ENCODE results near the gene P2RY14.

P2RY14 gene

GRCh38 chr3:151301787-151302186, 23.4 kb upstream of the P2RY14 start:
- DNase-seq, result no peak

GRCh38 chr3:151300539-151300938, 22.2 kb upstream of the P2RY14 start:
- no peak for DNase-seq

GRCh38 chr3:151299006-151299405, 20.7 kb upstream of the P2RY14 start:
- DNase-seq, result no peak

- no peak for DNase-seq
Measured at GRCh38 chr3:151297429-151297828, 19.1 kb upstream of the P2RY14 start.

- DNase-seq, result no peak
Measured at GRCh38 chr3:151296226-151296625, 17.9 kb upstream of the P2RY14 start.

GRCh38 chr3:151293127-151293526, 14.8 kb upstream of the P2RY14 start:
- no peak for DNase-seq

- no peak for DNase-seq
Measured at GRCh38 chr3:151290673-151291072, 12.3 kb upstream of the P2RY14 start.

- DNase-seq, result no peak
Measured at GRCh38 chr3:151289445-151289844, 11.1 kb upstream of the P2RY14 start.

GRCh38 chr3:151285940-151286339, 7.6 kb upstream of the P2RY14 start:
- DNase-seq, result no peak

- no peak for DNase-seq
Measured at GRCh38 chr3:151283907-151284461, 5.6 kb upstream of the P2RY14 start.

- no peak for DNase-seq
Measured at GRCh38 chr3:151283387-151283786, 5.0 kb upstream of the P2RY14 start.

GRCh38 chr3:151282921-151283320, 4.6 kb upstream of the P2RY14 start:
- no peak for DNase-seq

- DNase-seq, result no peak
Measured at GRCh38 chr3:151281671-151282324, 3.5 kb upstream of the P2RY14 start.

- no peak for DNase-seq
Measured at GRCh38 chr3:151276687-151277042, 1.7 kb downstream of the P2RY14 start.

GRCh38 chr3:151276038-151276686, 2.2 kb downstream of the P2RY14 start:
- DNase-seq, result no peak

GRCh38 chr3:151275091-151275490, 3.3 kb downstream of the P2RY14 start:
- no peak for DNase-seq

- no peak for DNase-seq
Measured at GRCh38 chr3:151269631-151270030, 8.7 kb downstream of the P2RY14 start.

GRCh38 chr3:151268267-151269235, 9.8 kb downstream of the P2RY14 start:
- no peak for DNase-seq

- no peak for DNase-seq
Measured at GRCh38 chr3:151267066-151267465, 11.3 kb downstream of the P2RY14 start.

- DNase-seq, result no peak
Measured at GRCh38 chr3:151265866-151266265, 12.5 kb downstream of the P2RY14 start.

GRCh38 chr3:151265166-151265565, 13.2 kb downstream of the P2RY14 start:
- DNase-seq, result no peak

GRCh38 chr3:151264605-151265004, 13.7 kb downstream of the P2RY14 start:
- no peak for DNase-seq
